Measurements from ENCODE around the gene PALLD. TPM values are rescaled to one million over a fixed set of nuclear protein-coding genes. Genes with fewer than 3 reads are reported as not detected.

PALLD gene
- total RNA-seq, 1 experiment from 2014 or later: 23.7 TPM

DNA sequence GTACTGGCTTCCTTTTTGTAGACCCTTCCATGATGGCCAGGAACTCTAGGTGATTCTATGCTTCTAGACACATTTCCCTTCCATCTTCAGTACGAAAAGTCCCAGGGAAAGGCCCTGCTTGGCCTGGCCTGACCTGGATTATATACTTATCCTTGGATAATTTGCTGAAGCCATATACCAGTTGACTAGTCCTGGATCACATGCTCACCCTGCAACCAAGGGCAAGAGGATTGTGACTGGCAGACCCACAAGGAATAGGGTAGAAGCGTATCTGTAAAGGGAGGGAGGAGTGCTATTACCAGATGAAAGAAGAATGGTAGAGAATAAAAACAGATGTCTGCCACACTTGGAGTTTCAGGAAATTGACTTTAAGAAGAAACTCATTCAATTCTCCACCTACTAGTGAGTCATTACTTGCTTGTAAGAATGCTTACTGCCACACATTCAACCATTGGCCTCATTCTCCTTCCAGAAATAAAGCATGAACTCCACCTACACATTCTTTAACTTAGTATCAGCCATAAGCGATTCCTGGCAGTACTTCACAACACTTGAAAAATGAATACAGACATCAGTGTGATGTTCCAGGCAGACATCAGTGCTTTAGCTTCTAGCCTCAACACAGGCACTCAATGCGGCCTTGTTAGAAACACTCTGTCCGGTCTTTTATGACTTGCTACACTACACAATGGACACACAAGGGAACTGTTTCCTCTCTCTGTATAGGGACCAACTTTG, 371.4 kb downstream of the PALLD start:
- H3K4me1 Mint-ChIP-seq: peaks cover 28% of the 10 kb centered on the region
- DNase-seq (ENCODE audit: low spot score) (no peak), ATAC-seq (no peak)
- 0 out of 2 replicates have a peak, but pooled peaks cover 3% of the 10 kb centered on the region for H3K9me3 Mint-ChIP-seq
- H3K27me3 Mint-ChIP-seq (ENCODE audit: low read depth): no peaks in the 10 kb centered on the region
- H3K27ac Mint-ChIP-seq: no peak overlapping the region; the same call in 1 of the 2 replicates
- H3K4me3 Mint-ChIP-seq: no peak overlapping the region
- CTCF ChIA-PET: no interaction called here
- 0 out of 2 replicates have a peak, but pooled peaks cover 3% of the 10 kb centered on the region for H3K36me3 Mint-ChIP-seq
- POLR2A ChIA-PET: no interaction called here
- TF ChIP-seq CREM (CRISPR knock-in tag; IDR thresholded peaks at IDR 0.05) (no peak), ZBTB21 (CRISPR knock-in tag; IDR thresholded peaks at IDR 0.05; ENCODE audit: borderline replicate concordance) (no peak), ZNF138 (CRISPR knock-in tag; conservative IDR thresholded peaks at IDR 0.05) (no peak), ZNF671 (CRISPR knock-in tag; IDR thresholded peaks at IDR 0.05) (no peak), ZNF121 (CRISPR knock-in tag; IDR thresholded peaks at IDR 0.05) (no peak), ZNF396 (CRISPR knock-in tag; IDR thresholded peaks at IDR 0.05; ENCODE audit: borderline replicate concordance) (no peak), ZNF232 (CRISPR knock-in tag; IDR thresholded peaks at IDR 0.05) (no peak), GRHL2 (CRISPR knock-in tag; IDR thresholded peaks at IDR 0.05; ENCODE audit: insufficient replicate concordance, severe bottlenecking) (no peak), ZNF219 (CRISPR knock-in tag; IDR thresholded peaks at IDR 0.05; ENCODE audit: borderline replicate concordance) (no peak), FOXJ3 (CRISPR knock-in tag; IDR thresholded peaks at IDR 0.05; ENCODE audit: borderline replicate concordance) (no peak), NFE2L1 (CRISPR knock-in tag; IDR thresholded peaks at IDR 0.05) (no peak), NR3C1 (CRISPR knock-in tag; conservative IDR thresholded peaks at IDR 0.05; ENCODE audit: low read depth) (no peak), MYBL2 (CRISPR knock-in tag; IDR thresholded peaks at IDR 0.05) (no peak)
- TF ChIP-seq, protein P1, sequence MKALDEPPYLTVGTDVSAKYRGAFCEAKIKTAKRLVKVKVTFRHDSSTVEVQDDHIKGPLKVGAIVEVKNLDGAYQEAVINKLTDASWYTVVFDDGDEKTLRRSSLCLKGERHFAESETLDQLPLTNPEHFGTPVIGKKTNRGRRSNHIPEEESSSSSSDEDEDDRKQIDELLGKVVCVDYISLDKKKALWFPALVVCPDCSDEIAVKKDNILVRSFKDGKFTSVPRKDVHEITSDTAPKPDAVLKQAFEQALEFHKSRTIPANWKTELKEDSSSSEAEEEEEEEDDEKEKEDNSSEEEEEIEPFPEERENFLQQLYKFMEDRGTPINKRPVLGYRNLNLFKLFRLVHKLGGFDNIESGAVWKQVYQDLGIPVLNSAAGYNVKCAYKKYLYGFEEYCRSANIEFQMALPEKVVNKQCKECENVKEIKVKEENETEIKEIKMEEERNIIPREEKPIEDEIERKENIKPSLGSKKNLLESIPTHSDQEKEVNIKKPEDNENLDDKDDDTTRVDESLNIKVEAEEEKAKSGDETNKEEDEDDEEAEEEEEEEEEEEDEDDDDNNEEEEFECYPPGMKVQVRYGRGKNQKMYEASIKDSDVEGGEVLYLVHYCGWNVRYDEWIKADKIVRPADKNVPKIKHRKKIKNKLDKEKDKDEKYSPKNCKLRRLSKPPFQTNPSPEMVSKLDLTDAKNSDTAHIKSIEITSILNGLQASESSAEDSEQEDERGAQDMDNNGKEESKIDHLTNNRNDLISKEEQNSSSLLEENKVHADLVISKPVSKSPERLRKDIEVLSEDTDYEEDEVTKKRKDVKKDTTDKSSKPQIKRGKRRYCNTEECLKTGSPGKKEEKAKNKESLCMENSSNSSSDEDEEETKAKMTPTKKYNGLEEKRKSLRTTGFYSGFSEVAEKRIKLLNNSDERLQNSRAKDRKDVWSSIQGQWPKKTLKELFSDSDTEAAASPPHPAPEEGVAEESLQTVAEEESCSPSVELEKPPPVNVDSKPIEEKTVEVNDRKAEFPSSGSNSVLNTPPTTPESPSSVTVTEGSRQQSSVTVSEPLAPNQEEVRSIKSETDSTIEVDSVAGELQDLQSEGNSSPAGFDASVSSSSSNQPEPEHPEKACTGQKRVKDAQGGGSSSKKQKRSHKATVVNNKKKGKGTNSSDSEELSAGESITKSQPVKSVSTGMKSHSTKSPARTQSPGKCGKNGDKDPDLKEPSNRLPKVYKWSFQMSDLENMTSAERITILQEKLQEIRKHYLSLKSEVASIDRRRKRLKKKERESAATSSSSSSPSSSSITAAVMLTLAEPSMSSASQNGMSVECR (CRISPR knock-in tag; IDR thresholded peaks at IDR 0.05; ENCODE audit: borderline replicate concordance): no peak
- TF ChIP-seq, protein P2, sequence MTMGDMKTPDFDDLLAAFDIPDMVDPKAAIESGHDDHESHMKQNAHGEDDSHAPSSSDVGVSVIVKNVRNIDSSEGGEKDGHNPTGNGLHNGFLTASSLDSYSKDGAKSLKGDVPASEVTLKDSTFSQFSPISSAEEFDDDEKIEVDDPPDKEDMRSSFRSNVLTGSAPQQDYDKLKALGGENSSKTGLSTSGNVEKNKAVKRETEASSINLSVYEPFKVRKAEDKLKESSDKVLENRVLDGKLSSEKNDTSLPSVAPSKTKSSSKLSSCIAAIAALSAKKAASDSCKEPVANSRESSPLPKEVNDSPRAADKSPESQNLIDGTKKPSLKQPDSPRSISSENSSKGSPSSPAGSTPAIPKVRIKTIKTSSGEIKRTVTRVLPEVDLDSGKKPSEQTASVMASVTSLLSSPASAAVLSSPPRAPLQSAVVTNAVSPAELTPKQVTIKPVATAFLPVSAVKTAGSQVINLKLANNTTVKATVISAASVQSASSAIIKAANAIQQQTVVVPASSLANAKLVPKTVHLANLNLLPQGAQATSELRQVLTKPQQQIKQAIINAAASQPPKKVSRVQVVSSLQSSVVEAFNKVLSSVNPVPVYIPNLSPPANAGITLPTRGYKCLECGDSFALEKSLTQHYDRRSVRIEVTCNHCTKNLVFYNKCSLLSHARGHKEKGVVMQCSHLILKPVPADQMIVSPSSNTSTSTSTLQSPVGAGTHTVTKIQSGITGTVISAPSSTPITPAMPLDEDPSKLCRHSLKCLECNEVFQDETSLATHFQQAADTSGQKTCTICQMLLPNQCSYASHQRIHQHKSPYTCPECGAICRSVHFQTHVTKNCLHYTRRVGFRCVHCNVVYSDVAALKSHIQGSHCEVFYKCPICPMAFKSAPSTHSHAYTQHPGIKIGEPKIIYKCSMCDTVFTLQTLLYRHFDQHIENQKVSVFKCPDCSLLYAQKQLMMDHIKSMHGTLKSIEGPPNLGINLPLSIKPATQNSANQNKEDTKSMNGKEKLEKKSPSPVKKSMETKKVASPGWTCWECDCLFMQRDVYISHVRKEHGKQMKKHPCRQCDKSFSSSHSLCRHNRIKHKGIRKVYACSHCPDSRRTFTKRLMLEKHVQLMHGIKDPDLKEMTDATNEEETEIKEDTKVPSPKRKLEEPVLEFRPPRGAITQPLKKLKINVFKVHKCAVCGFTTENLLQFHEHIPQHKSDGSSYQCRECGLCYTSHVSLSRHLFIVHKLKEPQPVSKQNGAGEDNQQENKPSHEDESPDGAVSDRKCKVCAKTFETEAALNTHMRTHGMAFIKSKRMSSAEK (CRISPR knock-in tag; IDR thresholded peaks at IDR 0.05; ENCODE audit: borderline replicate concordance): no peak
- TF ChIP-seq, protein P3, sequence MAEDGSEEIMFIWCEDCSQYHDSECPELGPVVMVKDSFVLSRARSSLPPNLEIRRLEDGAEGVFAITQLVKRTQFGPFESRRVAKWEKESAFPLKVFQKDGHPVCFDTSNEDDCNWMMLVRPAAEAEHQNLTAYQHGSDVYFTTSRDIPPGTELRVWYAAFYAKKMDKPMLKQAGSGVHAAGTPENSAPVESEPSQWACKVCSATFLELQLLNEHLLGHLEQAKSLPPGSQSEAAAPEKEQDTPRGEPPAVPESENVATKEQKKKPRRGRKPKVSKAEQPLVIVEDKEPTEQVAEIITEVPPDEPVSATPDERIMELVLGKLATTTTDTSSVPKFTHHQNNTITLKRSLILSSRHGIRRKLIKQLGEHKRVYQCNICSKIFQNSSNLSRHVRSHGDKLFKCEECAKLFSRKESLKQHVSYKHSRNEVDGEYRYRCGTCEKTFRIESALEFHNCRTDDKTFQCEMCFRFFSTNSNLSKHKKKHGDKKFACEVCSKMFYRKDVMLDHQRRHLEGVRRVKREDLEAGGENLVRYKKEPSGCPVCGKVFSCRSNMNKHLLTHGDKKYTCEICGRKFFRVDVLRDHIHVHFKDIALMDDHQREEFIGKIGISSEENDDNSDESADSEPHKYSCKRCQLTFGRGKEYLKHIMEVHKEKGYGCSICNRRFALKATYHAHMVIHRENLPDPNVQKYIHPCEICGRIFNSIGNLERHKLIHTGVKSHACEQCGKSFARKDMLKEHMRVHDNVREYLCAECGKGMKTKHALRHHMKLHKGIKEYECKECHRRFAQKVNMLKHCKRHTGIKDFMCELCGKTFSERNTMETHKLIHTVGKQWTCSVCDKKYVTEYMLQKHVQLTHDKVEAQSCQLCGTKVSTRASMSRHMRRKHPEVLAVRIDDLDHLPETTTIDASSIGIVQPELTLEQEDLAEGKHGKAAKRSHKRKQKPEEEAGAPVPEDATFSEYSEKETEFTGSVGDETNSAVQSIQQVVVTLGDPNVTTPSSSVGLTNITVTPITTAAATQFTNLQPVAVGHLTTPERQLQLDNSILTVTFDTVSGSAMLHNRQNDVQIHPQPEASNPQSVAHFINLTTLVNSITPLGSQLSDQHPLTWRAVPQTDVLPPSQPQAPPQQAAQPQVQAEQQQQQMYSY (CRISPR knock-in tag; IDR thresholded peaks at IDR 0.05): no peak
- TF ChIP-seq, protein P4, sequence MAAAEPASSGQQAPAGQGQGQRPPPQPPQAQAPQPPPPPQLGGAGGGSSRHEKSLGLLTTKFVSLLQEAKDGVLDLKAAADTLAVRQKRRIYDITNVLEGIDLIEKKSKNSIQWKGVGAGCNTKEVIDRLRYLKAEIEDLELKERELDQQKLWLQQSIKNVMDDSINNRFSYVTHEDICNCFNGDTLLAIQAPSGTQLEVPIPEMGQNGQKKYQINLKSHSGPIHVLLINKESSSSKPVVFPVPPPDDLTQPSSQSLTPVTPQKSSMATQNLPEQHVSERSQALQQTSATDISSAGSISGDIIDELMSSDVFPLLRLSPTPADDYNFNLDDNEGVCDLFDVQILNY (CRISPR knock-in tag; IDR thresholded peaks at IDR 0.05): no peak
- TF ChIP-seq, protein P5, sequence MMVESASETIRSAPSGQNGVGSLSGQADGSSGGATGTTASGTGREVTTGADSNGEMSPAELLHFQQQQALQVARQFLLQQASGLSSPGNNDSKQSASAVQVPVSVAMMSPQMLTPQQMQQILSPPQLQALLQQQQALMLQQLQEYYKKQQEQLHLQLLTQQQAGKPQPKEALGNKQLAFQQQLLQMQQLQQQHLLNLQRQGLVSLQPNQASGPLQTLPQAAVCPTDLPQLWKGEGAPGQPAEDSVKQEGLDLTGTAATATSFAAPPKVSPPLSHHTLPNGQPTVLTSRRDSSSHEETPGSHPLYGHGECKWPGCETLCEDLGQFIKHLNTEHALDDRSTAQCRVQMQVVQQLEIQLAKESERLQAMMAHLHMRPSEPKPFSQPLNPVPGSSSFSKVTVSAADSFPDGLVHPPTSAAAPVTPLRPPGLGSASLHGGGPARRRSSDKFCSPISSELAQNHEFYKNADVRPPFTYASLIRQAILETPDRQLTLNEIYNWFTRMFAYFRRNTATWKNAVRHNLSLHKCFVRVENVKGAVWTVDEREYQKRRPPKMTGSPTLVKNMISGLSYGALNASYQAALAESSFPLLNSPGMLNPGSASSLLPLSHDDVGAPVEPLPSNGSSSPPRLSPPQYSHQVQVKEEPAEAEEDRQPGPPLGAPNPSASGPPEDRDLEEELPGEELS (CRISPR knock-in tag; IDR thresholded peaks at IDR 0.05): no peak

Measured in WTC11 (cell line).